ENCODE results near the gene NFYB. TPM values are rescaled to one million over a fixed set of nuclear protein-coding genes. Genes with fewer than 3 reads are reported as not detected.

Gene NFYB
- total RNA-seq, 2 donors from 2014 or later = 37.9 to 41.1 TPM

DNA sequence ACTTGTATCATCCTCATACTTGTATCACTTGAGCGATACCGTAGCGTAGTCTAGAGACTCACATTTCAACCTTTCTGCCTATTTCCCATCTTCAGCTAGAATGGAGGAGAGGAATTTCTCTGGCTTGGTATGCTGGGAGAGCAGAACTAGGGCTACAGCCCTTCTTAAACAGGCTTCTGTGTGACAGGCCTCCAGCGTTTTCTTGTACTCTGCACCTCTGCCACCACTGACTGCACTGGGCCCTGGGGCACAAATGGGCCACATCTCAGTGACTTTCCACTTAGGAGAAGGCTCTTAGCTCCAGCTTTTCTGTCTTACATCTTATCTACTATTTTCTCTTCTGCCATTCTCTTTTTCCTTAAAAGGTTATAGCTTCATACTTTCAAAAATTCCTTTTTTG, 46.9 kb downstream of the NFYB start:
- H3K36me3 ChIP-seq = no peaks in the 10 kb centered on the region
- H3K27me3 ChIP-seq (replicated peaks; ENCODE audit: insufficient read depth) = no peaks in the 10 kb centered on the region
- 88% methylated on average over 4 of the region's 4 CpGs for WGBS
- TF ChIP-seq POLR2A (IDR thresholded peaks at IDR 0.05) (no peak), POLR2AphosphoS5 (IDR thresholded peaks at IDR 0.05) (no peak)
- TF ChIP-seq, protein P1, sequence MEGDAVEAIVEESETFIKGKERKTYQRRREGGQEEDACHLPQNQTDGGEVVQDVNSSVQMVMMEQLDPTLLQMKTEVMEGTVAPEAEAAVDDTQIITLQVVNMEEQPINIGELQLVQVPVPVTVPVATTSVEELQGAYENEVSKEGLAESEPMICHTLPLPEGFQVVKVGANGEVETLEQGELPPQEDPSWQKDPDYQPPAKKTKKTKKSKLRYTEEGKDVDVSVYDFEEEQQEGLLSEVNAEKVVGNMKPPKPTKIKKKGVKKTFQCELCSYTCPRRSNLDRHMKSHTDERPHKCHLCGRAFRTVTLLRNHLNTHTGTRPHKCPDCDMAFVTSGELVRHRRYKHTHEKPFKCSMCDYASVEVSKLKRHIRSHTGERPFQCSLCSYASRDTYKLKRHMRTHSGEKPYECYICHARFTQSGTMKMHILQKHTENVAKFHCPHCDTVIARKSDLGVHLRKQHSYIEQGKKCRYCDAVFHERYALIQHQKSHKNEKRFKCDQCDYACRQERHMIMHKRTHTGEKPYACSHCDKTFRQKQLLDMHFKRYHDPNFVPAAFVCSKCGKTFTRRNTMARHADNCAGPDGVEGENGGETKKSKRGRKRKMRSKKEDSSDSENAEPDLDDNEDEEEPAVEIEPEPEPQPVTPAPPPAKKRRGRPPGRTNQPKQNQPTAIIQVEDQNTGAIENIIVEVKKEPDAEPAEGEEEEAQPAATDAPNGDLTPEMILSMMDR (IDR thresholded peaks at IDR 0.05) = no peak
- intact Hi-C loops (cut with DNase I) = no loop called here
- no peak for DNase-seq (ENCODE audit: low spot score)
- H3K27ac ChIP-seq = no peak overlapping the region
- no peaks in the 10 kb centered on the region for H3K9me3 ChIP-seq
- H3K4me1 ChIP-seq (replicated peaks) = no peaks in the 10 kb centered on the region
- no peak overlapping the region for H3K4me3 ChIP-seq

DNA sequence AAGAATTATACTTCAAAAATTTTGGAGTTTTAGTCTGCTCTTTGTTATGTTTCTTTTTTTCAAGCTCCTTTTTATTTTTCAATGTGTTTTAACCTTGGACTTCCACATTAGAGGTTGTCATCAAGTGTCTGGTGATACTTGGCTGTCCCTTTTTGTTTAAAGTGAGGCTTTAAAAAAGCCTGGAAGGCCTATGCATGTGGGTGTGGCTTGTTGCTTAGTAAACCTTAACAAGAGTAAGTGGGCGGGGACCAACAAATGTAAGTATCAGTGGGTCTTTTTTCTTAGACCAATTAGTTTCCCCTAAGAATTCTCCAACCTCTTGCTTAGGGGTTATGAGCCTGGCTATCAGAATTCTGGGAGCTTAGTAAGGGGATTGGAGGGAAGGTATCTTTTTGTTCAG, 47.3 kb downstream of the NFYB start:
- no peaks in the 10 kb centered on the region for H3K36me3 ChIP-seq

DNA sequence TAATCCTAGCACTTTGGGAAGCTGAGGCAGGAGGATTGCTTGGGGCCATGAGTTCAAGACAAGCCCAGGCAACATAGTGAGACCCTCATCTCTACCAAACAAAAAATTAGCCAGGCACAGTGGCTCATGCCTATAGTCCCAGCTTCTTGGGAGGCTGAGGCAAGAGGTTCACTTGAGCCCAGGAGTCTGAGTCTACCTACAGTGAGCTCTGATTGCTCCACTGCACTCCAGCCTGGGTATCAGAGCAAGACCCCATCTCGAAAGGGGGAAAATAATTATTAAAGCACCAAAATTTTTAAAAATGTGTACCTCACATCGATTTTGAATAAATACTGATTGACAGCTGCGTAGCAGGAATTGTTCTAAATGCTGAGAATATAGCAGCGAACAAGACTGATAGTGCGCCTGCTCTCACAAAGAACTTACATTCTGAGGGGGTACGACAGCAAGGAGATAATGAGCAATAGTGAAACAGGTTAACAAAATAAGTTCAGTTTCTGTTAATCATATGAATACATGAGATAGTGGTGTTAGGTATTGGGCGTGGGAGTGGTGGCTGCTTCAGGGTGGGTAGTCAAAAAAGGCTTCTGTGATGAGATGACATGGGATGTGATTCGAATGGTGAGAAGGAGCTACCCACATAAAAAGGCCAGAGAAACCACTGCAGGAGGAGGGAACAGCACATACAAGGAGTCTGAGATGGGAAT, 54.1 kb downstream of the NFYB start:
- intact Hi-C loops (cut with DNase I) = no loop called here
- H3K27ac ChIP-seq = no peak overlapping the region
- DNase-seq (ENCODE audit: low spot score) = no peak
- H3K36me3 ChIP-seq = no peaks in the 10 kb centered on the region
- no peaks in the 10 kb centered on the region for H3K4me1 ChIP-seq (replicated peaks)
- WGBS = 96% methylated on average over 8 of the region's 8 CpGs
- TF ChIP-seq POLR2A (IDR thresholded peaks at IDR 0.05) (no peak), POLR2AphosphoS5 (IDR thresholded peaks at IDR 0.05) (no peak)
- TF ChIP-seq, protein P1 (IDR thresholded peaks at IDR 0.05) = no peak
- H3K4me3 ChIP-seq = no peak overlapping the region
- H3K27me3 ChIP-seq (replicated peaks; ENCODE audit: insufficient read depth) = no peaks in the 10 kb centered on the region
- no peaks in the 10 kb centered on the region for H3K9me3 ChIP-seq

More for the DNA sequence above, 47.3 kb downstream of the NFYB start:
- Histone ChIP-seq H3K9me3 (no peaks in the 10 kb centered on the region), H3K4me3 (no peak overlapping the region), H3K27me3 (replicated peaks; ENCODE audit: insufficient read depth) (no peaks in the 10 kb centered on the region), H3K4me1 (replicated peaks) (no peaks in the 10 kb centered on the region), H3K27ac (no peak overlapping the region)
- no peak for TF ChIP-seq POLR2A (IDR thresholded peaks at IDR 0.05)
- TF ChIP-seq POLR2AphosphoS5 (IDR thresholded peaks at IDR 0.05) = peak; percentile 67
- intact Hi-C loops (cut with DNase I) = no loop called here
- 75% methylated on average over 1 of the region's 1 CpG for WGBS
- peak; percentile 43 for DNase-seq (ENCODE audit: low spot score)

DNA sequence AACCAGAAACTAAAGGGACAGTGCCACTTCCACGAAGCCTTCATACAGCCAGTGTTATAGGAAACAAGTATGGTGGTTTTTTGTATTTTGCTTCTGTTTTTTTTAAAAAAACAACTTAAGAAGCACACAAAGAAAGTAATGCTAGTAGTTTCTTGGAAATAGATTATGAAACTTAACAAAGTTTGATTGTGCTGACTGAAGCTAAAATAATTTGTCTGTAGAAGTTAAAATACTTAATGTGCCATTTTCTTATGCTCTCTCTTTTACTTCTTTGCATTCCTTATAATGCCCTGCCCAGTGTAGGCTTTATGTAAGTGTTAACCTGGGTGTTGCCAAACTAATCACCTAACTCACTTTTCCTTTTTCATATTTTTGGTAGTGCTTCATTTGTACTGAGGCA, 57.2 kb downstream of the NFYB start:
- Histone ChIP-seq H3K27me3 (replicated peaks; ENCODE audit: insufficient read depth) (no peaks in the 10 kb centered on the region), H3K4me1 (replicated peaks) (no peaks in the 10 kb centered on the region), H3K4me3 (no peak overlapping the region), H3K36me3 (no peaks in the 10 kb centered on the region), H3K9me3 (no peaks in the 10 kb centered on the region), H3K27ac (no peak overlapping the region)
- 84% methylated on average over 1 of the region's 1 CpG for WGBS
- no peak for DNase-seq (ENCODE audit: low spot score)
- TF ChIP-seq, protein P1 (IDR thresholded peaks at IDR 0.05) = no peak
- TF ChIP-seq POLR2AphosphoS5 (IDR thresholded peaks at IDR 0.05) (no peak), POLR2A (IDR thresholded peaks at IDR 0.05) (no peak)
- intact Hi-C loops (cut with DNase I) = no loop called here

DNA sequence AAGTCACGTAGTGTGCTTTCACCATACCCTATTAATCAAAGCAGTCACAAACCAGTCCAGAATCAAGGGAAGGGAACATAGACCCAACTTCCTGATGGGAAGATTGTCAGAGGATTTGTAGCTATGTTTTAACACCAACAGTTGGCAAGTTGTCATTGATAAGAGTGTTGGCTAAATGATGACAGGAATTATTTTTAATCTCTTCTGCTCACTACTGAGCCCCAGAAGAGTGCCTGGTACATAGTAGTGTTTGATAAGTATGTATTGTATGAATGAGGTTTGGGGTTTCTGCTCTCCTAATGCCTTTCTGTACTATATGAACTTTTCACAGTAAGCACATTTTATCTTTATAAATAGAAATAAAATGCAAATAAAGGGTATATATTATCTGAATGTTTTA, 59.0 kb downstream of the NFYB start:
- no peak for TF ChIP-seq POLR2A (IDR thresholded peaks at IDR 0.05)
- TF ChIP-seq, protein P1 (IDR thresholded peaks at IDR 0.05) = no peak
- no peak for TF ChIP-seq POLR2AphosphoS5 (IDR thresholded peaks at IDR 0.05)
- no peaks in the 10 kb centered on the region for H3K27me3 ChIP-seq (replicated peaks; ENCODE audit: insufficient read depth)
- intact Hi-C loops (cut with DNase I) = no loop called here
- H3K36me3 ChIP-seq = no peaks in the 10 kb centered on the region
- no peak overlapping the region for H3K27ac ChIP-seq
- no peak for DNase-seq (ENCODE audit: low spot score)
- H3K4me1 ChIP-seq (replicated peaks) = no peaks in the 10 kb centered on the region
- H3K9me3 ChIP-seq = no peaks in the 10 kb centered on the region
- WGBS = 67% methylated on average over 1 of the region's 1 CpG
- H3K4me3 ChIP-seq = no peak overlapping the region
